ENCODE data around the gene SORBS2.
"Not testable (repeated sequence)": the region's sequence is repeated elsewhere in the genome, so short reads cannot be mapped to it uniquely, and the experiment has no call there.

The SORBS2 gene, protein sequence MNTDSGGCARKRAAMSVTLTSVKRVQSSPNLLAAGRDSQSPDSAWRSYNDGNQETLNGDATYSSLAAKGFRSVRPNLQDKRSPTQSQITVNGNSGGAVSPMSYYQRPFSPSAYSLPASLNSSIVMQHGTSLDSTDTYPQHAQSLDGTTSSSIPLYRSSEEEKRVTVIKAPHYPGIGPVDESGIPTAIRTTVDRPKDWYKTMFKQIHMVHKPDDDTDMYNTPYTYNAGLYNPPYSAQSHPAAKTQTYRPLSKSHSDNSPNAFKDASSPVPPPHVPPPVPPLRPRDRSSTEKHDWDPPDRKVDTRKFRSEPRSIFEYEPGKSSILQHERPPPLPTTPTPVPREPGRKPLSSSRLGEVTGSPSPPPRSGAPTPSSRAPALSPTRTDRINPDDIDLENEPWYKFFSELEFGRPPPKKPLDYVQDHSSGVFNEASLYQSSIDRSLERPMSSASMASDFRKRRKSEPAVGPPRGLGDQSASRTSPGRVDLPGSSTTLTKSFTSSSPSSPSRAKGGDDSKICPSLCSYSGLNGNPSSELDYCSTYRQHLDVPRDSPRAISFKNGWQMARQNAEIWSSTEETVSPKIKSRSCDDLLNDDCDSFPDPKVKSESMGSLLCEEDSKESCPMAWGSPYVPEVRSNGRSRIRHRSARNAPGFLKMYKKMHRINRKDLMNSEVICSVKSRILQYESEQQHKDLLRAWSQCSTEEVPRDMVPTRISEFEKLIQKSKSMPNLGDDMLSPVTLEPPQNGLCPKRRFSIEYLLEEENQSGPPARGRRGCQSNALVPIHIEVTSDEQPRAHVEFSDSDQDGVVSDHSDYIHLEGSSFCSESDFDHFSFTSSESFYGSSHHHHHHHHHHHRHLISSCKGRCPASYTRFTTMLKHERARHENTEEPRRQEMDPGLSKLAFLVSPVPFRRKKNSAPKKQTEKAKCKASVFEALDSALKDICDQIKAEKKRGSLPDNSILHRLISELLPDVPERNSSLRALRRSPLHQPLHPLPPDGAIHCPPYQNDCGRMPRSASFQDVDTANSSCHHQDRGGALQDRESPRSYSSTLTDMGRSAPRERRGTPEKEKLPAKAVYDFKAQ (N-terminal part only)

GRCh38 chr4:185811509-185812364, at the start of gene SORBS2:
Gene SORBS2, minus strand, starts transcription at chr4:185812194. Its CDS starts 121,623 bp downstream, at chr4:185690571.
- no peak for DNase-seq (ENCODE audit: low read depth in 4 of 4, low spot score in 1 of 4)

GRCh38 chr4:185859111-185859510, 47.1 kb upstream of the SORBS2 start:
- DNase-seq (ENCODE audit: low read depth in 4 of 4, low spot score in 1 of 4), result no peak

- not testable (repeated sequence) for DNase-seq (ENCODE audit: low read depth in 4 of 4, low spot score in 1 of 4)
These were observed 45.6 kb upstream of the SORBS2 start for GRCh38 chr4:185857561-185857960.

GRCh38 chr4:185853841-185854240, 41.8 kb upstream of the SORBS2 start:
- DNase-seq (ENCODE audit: low read depth in 4 of 4, low spot score in 1 of 4), result no peak

- no peak for DNase-seq (ENCODE audit: low read depth in 4 of 4, low spot score in 1 of 4)
These were observed 41.0 kb upstream of the SORBS2 start for GRCh38 chr4:185852961-185853360.

GRCh38 chr4:185849664-185850550, 37.9 kb upstream of the SORBS2 start:
- no peak for DNase-seq (ENCODE audit: low read depth in 4 of 4, low spot score in 1 of 4)

GRCh38 chr4:185847352-185848097, 35.5 kb upstream of the SORBS2 start:
- no peak for DNase-seq (ENCODE audit: low read depth in 4 of 4, low spot score in 1 of 4)

GRCh38 chr4:185846505-185847150, 34.6 kb upstream of the SORBS2 start:
- no peak for DNase-seq (ENCODE audit: low read depth in 4 of 4, low spot score in 1 of 4)

DNA sequence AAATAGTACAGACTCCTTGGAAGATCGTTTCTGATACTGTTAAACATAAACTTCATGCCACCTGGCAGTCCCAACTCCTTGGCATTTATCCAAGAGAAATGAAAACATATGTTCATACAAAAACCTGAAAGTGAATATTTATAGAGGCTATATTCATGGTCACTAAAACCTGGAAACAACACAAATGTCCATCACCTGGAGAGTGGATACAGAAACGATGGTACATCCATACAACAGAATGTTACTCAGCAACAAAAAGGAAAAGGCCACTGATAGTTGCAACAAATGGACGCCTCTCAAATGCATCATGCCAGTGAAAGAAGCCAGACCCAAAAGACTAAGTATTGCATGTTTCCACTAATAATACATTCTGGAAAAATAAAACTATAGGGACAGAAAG, 34.0 kb upstream of the SORBS2 start:
- no peak for DNase-seq (ENCODE audit: low read depth in 4 of 4, low spot score in 1 of 4)

DNA sequence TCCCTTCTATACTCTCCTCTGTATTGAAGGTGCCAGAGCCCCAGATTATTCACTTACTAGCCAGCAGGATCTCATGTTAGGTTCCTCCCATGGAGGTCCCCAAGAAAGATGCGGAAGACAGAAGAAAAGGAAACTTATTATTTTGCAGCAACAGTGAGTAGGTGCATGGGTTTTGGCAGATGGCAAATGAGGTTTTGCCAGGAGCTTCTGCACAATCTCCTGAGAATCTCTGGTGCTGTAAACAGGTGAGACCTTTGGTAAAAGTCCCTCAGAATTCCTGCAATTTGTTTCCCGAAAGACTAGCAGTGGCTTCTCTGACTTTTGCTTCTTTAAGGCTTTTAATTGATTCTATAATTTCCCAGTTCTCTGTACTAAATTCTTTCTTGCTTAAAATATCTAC, 29.5 kb upstream of the SORBS2 start:
- DNase-seq (ENCODE audit: low read depth in 4 of 4, low spot score in 1 of 4), result no peak

DNA sequence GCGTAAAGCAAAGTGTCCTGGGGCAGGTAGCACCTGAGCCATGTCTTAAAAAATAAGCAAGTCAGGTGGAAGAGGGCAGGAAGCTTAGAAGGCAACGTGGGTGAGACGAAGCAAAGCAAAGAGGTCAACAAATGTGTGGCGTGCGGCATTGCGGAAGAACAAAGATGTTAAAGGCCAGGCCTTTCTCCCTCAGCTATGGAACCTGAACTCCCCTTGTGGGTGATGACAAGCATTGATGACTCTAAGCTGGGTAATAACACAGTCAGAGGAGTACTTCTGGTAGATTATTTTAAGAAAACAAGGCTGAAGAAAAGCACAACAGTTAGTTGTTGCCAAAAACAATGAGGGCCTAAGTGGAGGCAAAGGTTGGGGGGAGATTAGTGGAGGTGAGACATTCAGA, 29.0 kb upstream of the SORBS2 start:
- DNase-seq (ENCODE audit: low read depth in 4 of 4, low spot score in 1 of 4), result no peak

GRCh38 chr4:185840201-185840600, 28.2 kb upstream of the SORBS2 start:
- no peak for DNase-seq (ENCODE audit: low read depth in 4 of 4, low spot score in 1 of 4)

- DNase-seq (ENCODE audit: low read depth in 4 of 4, low spot score in 1 of 4), result no peak
These were observed 27.8 kb upstream of the SORBS2 start for GRCh38 chr4:185839770-185840169.

GRCh38 chr4:185839194-185839712, 27.3 kb upstream of the SORBS2 start:
- DNase-seq (ENCODE audit: low read depth in 4 of 4, low spot score in 1 of 4), result no peak

DNA sequence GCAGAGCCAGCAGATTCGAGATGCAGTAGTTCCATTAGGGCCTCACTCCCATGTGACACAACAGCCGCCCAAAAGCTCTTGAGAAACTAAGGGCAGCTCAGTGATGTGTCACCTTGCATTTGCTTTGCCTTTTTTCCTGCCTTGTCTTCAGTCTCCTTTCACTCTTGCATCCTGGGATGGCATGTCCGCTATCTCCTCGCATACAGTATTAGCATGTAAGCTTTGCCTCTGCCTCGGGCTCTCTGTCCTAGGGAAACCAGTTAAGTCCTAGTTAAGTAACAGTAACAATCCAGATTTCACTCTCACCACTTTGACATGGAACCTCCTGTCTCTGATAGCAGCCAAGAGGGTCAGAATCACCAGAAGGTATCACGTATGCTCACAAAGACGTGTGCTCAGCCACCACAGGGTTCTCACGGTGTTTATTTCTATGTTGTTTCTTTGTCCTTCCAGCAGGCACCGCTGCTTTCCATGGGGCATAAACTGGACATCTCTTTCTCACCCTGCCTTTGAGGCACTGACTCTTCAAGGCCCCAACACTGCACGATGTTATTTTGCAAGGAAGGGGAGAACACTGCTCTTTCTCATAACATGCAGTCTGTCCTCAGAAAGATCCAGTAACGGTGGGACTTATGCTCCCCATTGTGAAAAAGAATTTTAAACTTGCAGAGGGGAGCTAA, 26.7 kb upstream of the SORBS2 start:
- DNase-seq (ENCODE audit: low read depth in 4 of 4, low spot score in 1 of 4), result no peak

GRCh38 chr4:185838104-185838452, 26.1 kb upstream of the SORBS2 start:
- no peak for DNase-seq (ENCODE audit: low read depth in 4 of 4, low spot score in 1 of 4)

- no peak for DNase-seq (ENCODE audit: low read depth in 4 of 4, low spot score in 1 of 4)
These were observed 25.6 kb upstream of the SORBS2 start for GRCh38 chr4:185837415-185838103.
